Right hindlimb (tissue), 1 donor: ENCODE measurements around the gene LAMA1.
"Not testable (repeated sequence)": the region's sequence is repeated elsewhere in the genome, so short reads cannot be mapped to it uniquely, and the experiment has no call there.

Experiments used
- DNase-seq: peaks from one replicate; pipeline ENCODE4 v3.0.0-alpha.2; 2018

The LAMA1 gene, protein sequence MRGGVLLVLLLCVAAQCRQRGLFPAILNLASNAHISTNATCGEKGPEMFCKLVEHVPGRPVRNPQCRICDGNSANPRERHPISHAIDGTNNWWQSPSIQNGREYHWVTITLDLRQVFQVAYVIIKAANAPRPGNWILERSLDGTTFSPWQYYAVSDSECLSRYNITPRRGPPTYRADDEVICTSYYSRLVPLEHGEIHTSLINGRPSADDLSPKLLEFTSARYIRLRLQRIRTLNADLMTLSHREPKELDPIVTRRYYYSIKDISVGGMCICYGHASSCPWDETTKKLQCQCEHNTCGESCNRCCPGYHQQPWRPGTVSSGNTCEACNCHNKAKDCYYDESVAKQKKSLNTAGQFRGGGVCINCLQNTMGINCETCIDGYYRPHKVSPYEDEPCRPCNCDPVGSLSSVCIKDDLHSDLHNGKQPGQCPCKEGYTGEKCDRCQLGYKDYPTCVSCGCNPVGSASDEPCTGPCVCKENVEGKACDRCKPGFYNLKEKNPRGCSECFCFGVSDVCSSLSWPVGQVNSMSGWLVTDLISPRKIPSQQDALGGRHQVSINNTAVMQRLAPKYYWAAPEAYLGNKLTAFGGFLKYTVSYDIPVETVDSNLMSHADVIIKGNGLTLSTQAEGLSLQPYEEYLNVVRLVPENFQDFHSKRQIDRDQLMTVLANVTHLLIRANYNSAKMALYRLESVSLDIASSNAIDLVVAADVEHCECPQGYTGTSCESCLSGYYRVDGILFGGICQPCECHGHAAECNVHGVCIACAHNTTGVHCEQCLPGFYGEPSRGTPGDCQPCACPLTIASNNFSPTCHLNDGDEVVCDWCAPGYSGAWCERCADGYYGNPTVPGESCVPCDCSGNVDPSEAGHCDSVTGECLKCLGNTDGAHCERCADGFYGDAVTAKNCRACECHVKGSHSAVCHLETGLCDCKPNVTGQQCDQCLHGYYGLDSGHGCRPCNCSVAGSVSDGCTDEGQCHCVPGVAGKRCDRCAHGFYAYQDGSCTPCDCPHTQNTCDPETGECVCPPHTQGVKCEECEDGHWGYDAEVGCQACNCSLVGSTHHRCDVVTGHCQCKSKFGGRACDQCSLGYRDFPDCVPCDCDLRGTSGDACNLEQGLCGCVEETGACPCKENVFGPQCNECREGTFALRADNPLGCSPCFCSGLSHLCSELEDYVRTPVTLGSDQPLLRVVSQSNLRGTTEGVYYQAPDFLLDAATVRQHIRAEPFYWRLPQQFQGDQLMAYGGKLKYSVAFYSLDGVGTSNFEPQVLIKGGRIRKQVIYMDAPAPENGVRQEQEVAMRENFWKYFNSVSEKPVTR (N-terminal part only)

DNA sequence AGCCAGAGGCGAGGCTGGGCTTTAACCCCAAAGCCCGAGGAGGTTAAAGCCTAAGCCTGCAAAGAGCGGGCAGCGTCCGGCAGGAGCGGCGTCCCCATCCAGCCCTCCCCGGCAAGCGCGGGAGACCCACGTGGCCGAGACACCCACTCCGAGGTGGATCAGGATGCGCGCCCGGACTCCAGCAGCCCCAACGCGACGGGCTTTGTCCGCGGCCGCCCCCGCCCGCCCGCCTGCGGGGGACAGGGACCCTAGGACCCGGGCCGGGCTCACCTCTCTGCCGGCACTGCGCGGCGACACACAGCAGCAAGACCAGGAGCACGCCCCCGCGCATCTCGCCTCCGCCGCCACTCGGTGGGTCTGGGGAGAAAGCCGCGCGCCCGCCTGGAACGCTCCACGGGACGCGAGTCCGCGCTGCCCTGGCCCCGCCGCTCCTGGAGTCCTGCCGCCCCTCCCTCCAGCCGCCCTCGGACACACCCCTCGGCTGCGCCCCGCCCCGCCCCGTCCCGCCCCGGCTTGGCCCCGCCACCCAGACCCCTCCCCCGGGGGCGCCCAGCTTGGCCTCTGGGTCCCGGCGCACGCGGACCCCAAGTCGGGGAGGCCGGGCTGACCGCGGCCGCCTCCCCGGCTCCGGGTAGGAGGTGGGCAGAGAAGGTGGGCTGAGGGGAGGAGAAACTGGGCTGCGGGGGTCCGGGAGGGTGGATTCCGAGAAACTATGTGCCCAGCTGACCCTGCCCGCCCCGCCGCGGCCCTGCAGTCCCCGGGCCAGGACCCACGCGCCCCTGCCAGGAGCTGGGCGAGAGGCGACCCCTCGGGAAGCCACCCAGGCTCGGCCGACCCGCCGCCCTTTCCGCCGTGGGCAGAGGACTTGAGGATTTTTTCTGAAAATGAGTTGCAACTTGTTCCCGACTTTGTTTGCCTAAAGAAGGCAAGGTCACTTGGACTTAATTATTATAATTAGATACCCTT, at the start of gene LAMA1:
TSS of gene LAMA1 (minus strand) at position 408 of the 966 bp plus-strand sequence. CDS start at position 331, 77 bp downstream.
- DNase-seq: peak; percentile 70

DNA sequence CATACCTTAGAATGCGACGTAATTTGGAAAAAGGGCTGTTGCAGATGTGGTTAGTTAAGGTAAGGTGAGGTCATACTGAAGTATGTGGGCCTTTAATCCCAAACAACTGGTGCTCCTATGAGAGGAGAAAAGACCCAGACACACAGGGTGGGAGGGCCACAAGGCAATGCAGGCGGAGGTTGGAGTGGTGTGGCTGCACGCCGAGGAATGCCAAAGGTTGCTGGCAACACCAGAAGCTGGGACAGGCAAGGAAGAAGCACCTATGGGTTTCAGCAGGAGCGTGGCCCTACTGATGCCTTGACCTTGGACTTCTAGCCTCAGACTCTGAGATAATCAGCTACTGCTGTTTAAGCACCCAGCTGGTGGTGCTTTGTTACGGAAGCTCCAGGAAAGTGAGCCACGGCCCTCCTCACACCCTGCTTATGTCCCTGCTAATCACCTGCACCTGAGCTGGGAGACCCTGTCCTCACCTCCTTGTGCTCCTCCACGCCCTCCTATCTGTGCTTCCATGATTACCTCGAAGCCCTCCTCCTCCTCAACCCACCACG, 48.3 kb upstream of the LAMA1 start:
- no peak for DNase-seq

GRCh38 chr18:7164323-7165004, 46.9 kb upstream of the LAMA1 start:
- no peak for DNase-seq

- no peak for DNase-seq
These were observed 40.6 kb upstream of the LAMA1 start for GRCh38 chr18:7158216-7158615.

- no peak for DNase-seq
These were observed 40.2 kb upstream of the LAMA1 start for GRCh38 chr18:7157760-7158159.

DNA sequence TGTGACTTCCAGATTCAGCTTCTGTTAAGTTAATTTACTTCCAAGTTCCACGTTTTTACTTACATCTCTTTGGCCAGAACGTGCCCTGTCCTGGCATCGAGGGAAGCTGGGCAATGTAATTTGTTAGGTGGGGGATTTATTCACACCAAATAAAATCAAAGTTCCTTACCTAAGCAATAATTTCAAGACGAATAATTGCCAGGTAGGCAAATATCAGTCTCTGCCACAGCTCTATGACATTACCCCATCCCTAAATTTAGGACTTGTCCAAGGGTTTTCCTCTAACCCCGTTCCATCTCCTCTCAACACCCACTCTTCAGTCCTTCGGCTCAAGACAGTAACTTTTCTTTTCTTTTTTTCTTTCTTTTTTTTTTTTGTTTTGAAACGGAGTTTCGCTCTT, 38.3 kb upstream of the LAMA1 start:
- DNase-seq: no peak

DNA sequence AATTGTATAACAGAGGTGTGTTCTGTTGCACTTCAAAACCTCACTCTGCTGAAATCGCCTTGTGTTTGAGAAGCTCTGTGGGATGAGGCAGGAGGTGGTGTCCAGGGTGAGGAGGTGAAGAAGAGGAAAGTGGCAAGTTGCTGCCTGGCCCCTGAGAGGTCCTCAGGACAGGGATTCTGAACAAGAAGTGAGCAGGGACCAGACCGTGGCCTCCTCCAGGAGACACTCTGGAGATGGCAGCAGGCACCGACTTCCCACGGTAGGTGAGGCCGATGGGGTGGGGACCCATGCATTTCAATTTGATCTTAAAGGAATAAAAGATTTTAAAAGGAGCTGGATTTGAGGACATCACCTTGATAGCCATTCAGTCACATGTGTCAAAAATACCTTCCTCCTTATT, 37.5 kb upstream of the LAMA1 start:
- DNase-seq: no peak

DNA sequence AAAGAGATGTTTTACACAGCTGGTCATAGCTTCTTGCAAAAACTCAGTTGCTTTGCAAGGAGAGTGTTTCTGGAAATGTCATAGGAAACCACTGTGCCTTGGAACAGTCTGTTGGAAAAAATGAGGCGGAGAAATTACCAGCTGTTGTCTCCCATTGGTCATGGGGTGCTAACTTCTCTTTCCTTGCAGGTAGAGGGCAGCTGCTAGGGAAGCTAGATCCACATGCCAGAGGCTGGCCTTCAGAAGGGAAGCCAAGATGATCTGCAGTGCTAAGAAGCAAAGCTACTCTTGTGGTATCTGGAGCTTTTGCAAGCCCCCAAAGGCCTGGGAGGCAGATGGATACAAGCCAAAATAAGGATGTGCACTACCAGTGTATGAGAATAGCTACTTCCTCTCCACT, 34.8 kb upstream of the LAMA1 start:
- DNase-seq: peak; percentile 75

DNA sequence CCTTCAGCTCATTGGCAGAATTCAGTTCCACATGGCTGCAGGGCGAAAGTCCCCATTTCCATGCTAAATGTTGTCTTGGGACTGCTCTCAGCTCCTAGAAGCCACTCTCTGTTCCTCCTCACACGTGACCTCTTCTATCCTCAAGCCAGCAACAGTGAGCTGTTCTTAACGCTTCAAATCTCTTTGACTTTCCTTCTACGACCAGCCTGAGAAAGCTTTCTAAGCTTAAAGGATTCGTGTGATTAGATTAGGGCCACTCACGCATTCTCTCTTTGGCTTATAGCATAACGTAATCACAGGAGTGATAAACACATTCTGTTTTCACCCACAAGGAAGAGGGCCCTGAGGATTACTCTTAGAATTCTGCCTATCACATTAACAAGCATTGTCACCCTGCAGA, 29.8 kb upstream of the LAMA1 start:
- DNase-seq: no peak

DNA sequence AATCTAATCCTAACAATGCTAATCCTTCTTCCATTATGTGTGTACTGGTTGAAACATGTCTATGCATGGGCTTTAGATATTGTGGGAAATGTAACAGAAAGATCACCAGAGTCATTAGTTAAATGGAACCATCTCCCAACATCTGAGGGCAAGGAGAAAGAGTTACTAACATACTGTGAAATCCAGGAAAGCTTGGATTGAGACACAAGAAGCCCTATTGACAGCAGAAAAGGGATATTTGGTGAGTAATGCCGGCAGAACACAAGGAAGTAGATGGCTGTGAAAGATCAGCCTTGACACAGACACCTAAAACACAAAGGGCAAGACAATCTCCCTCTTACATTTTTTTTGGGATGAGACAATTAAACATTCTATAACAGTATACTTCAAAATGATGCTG, 28.5 kb upstream of the LAMA1 start:
- no peak for DNase-seq

- DNase-seq: not testable (repeated sequence)
These were observed 27.3 kb upstream of the LAMA1 start for GRCh38 chr18:7144921-7145320.

- no peak for DNase-seq
These were observed 23.7 kb upstream of the LAMA1 start for GRCh38 chr18:7141287-7141686.

GRCh38 chr18:7139409-7139808, 21.8 kb upstream of the LAMA1 start:
- DNase-seq: no peak

- no peak for DNase-seq
These were observed 15.6 kb upstream of the LAMA1 start for GRCh38 chr18:7133181-7133580.

DNA sequence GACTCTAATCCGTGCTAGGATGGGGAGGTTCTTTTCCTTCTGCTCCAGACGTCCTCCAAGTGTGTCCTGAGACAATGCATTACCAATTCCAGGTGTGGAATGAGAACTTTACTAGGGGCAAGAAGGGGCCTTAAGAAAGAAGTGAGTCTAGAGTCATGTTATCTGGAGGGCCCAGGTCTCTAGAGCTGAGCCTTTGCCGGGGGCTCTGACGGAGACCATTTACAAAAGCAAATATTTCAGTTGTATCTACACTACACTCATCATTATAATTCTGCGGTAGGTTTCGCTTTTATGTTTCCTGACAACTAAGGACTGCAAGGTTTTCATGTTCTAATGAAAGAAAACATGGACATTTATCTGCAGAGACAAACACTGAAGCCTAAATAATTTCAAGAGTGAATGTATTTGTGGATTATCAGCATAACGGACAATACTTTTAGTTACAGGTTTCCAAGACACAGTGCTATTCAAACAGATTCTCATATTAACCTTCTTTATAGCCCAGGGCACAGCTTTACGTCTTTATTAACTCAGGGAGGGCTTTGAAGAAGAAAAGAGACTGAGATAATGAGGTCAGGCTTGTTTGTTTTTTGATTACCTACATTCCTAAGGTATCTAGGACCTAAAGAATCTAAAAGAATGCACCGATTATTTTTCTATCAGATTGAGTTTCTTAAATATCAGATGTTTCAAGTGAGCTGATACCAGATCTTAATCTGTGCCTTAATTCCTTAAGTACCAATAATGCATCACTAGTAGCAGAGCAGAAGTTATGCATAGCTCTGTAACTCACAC, 15.0 kb upstream of the LAMA1 start:
- DNase-seq: no peak

DNA sequence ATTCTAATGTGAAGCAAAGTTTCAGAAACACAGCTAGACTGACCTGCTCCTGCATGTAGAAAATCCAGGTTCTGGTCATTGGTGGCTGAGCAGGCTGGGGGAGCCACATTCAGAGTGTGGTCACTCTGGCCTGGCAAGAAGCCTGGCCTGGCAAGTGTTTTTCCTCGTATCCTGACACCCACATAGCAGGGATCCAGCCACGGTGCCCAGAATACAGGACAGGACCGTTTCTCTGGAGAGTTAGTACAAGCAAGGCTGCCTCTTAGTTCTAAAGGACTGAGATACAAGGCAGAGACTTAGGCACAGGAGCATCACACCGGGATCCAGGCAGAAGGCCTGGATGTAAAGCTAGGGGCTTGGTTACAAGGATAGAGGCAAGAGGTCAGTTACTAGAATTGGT, 4.8 kb upstream of the LAMA1 start:
- DNase-seq: no peak

- peak; percentile 36 for DNase-seq
These were observed 706 bp downstream of the LAMA1 start for GRCh38 chr18:7116792-7117389.

DNA sequence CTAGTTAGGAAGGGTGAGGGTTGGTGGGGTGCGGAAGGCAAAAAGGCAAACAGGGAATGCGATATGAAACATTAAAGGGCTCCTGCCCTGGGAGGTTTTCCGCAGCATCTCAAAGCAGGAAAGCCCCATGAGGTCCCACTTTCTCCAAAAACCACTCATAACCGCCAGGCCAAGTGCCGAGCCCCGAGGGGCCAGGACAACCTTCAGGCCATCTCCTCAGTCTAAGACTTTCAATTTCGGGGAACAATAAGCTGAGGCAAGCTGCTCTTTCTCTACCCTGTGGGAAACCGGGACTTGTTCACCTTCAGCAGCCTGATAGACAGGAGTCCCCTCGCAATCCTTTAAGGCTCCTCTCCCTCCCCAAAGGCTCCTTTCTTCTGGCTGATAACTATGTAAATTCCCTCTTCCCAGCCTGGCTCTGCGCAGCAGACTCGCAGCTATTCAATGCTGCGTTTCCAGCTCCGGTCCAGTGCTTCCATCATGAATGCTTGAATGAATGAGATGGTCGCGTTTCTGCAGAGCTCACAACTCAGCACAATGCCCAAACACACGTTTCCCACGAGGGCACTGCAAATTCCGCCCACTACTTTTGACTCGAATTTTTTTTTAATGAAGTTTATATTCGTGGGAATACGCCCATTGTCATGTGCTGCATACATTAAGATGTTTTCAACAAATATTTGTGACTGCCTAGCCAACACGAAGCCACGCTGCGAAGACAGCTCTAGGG, 1.4 kb downstream of the LAMA1 start:
- no peak for DNase-seq

DNA sequence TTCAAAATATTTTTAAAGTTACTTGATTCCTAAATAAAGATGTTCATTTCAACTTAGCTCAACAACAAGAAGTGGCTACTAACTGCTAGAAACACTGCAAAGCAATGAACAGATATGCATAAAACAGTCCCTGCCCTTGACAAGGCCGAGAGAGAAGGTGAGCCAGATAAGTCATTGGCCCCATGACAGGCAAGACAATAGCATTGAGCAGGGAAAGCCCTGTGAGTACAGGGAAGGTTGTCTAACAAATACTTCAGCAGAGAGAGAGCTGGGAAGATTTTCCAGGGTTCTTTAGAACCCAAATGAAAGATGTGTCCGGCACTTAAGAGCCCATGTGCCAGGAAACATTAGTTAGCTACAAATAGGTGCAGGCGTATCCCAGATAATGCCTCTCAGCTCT, 4.7 kb downstream of the LAMA1 start:
- DNase-seq: no peak
